ENCODE data around the gene PLAU. TPM values are rescaled to one million over a fixed set of nuclear protein-coding genes. Genes with fewer than 3 reads are reported as not detected.

The PLAU gene
- polyA plus RNA-seq, 2 of the 4 experiments (the other 2 are of a cell fraction), result 75.8 to 82.6 TPM

GRCh38 chr10:73892310-73893030, 18.5 kb upstream of the PLAU start (continued):
- TF ChIP-seq ATOH8 (CRISPR knock-in tag; IDR thresholded peaks at IDR 0.05; ENCODE audit: low read depth), result no peak
- no peak for TF ChIP-seq POLR2A (IDR thresholded peaks at IDR 0.05; ENCODE audit: low read length)
- no peak for TF ChIP-seq PHF8 (IDR thresholded peaks at IDR 0.05; ENCODE audit: borderline replicate concordance, low read depth)
- TF ChIP-seq, protein P1, sequence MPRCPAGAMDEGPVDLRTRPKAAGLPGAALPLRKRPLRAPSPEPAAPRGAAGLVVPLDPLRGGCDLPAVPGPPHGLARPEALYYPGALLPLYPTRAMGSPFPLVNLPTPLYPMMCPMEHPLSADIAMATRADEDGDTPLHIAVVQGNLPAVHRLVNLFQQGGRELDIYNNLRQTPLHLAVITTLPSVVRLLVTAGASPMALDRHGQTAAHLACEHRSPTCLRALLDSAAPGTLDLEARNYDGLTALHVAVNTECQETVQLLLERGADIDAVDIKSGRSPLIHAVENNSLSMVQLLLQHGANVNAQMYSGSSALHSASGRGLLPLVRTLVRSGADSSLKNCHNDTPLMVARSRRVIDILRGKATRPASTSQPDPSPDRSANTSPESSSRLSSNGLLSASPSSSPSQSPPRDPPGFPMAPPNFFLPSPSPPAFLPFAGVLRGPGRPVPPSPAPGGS (IDR thresholded peaks at IDR 0.05), result peak; percentile 36; the same call in 1 of the 3 replicates
- peak; percentile 67 to 93; a peak in 3 of 4 replicates for TF ChIP-seq CEBPB (IDR thresholded peaks at IDR 0.05)
- TF ChIP-seq CHD4 (IDR thresholded peaks at IDR 0.05; ENCODE audit: borderline replicate concordance), result no peak
- TF ChIP-seq JUN (IDR thresholded peaks at IDR 0.05), result peak; percentile 62 to 71; a peak in 2 of 5 replicates
- TF ChIP-seq NFE2L2 (conservative IDR thresholded peaks at IDR 0.05; ENCODE audit: low read length), result no peak
- TF ChIP-seq, protein P2, sequence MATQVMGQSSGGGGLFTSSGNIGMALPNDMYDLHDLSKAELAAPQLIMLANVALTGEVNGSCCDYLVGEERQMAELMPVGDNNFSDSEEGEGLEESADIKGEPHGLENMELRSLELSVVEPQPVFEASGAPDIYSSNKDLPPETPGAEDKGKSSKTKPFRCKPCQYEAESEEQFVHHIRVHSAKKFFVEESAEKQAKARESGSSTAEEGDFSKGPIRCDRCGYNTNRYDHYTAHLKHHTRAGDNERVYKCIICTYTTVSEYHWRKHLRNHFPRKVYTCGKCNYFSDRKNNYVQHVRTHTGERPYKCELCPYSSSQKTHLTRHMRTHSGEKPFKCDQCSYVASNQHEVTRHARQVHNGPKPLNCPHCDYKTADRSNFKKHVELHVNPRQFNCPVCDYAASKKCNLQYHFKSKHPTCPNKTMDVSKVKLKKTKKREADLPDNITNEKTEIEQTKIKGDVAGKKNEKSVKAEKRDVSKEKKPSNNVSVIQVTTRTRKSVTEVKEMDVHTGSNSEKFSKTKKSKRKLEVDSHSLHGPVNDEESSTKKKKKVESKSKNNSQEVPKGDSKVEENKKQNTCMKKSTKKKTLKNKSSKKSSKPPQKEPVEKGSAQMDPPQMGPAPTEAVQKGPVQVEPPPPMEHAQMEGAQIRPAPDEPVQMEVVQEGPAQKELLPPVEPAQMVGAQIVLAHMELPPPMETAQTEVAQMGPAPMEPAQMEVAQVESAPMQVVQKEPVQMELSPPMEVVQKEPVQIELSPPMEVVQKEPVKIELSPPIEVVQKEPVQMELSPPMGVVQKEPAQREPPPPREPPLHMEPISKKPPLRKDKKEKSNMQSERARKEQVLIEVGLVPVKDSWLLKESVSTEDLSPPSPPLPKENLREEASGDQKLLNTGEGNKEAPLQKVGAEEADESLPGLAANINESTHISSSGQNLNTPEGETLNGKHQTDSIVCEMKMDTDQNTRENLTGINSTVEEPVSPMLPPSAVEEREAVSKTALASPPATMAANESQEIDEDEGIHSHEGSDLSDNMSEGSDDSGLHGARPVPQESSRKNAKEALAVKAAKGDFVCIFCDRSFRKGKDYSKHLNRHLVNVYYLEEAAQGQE (IDR thresholded peaks at IDR 0.05), result no peak
- TF ChIP-seq EHMT2 (IDR thresholded peaks at IDR 0.05; ENCODE audit: low read depth), result no peak
- no peak for TF ChIP-seq MAZ (IDR thresholded peaks at IDR 0.05; ENCODE audit: borderline replicate concordance, low read depth, low read length)
- TF ChIP-seq EHF (CRISPR knock-in tag; IDR thresholded peaks at IDR 0.05), result no peak
- no peak for TF ChIP-seq HOXB5 (CRISPR knock-in tag; IDR thresholded peaks at IDR 0.05)
- no peak for TF ChIP-seq NR3C1 (IDR thresholded peaks at IDR 0.05)
- no peak for TF ChIP-seq MAFK (IDR thresholded peaks at IDR 0.05; ENCODE audit: partially characterized antibody)
- TF ChIP-seq SREBF2 (IDR thresholded peaks at IDR 0.05), result no peak
- TF ChIP-seq HDAC2 (IDR thresholded peaks at IDR 0.05), result no peak
- TF ChIP-seq ZFP36 (IDR thresholded peaks at IDR 0.05; ENCODE audit: borderline replicate concordance, partially characterized antibody), result no peak
- TF ChIP-seq FOSB (CRISPR knock-in tag; IDR thresholded peaks at IDR 0.05), result no peak
- no peak for TF ChIP-seq CHD2 (IDR thresholded peaks at IDR 0.05; ENCODE audit: low read length, partially characterized antibody)
- TF ChIP-seq, protein P3, sequence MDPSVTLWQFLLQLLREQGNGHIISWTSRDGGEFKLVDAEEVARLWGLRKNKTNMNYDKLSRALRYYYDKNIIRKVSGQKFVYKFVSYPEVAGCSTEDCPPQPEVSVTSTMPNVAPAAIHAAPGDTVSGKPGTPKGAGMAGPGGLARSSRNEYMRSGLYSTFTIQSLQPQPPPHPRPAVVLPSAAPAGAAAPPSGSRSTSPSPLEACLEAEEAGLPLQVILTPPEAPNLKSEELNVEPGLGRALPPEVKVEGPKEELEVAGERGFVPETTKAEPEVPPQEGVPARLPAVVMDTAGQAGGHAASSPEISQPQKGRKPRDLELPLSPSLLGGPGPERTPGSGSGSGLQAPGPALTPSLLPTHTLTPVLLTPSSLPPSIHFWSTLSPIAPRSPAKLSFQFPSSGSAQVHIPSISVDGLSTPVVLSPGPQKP (IDR thresholded peaks at IDR 0.05; ENCODE audit: low read depth, low read length), result no peak
- no peak for TF ChIP-seq FOXS1 (CRISPR knock-in tag; IDR thresholded peaks at IDR 0.05)
- no peak for TF ChIP-seq MYC (IDR thresholded peaks at IDR 0.05; ENCODE audit: borderline replicate concordance, low read length)
- TF ChIP-seq CBX8 (IDR thresholded peaks at IDR 0.05), result no peak
- no peak for TF ChIP-seq CTCF (IDR thresholded peaks at IDR 0.05)
- no peak for TF ChIP-seq RCOR1 (IDR thresholded peaks at IDR 0.05; ENCODE audit: low read depth, low read length)
- TF ChIP-seq HES2 (IDR thresholded peaks at IDR 0.05), result no peak
- no peak for TF ChIP-seq RFX5 (IDR thresholded peaks at IDR 0.05)
- no peak for TF ChIP-seq HEYL (CRISPR knock-in tag; IDR thresholded peaks at IDR 0.05)
- TF ChIP-seq KDM1A (IDR thresholded peaks at IDR 0.05; ENCODE audit: low read depth), result no peak
- no peak for TF ChIP-seq RNF2 (IDR thresholded peaks at IDR 0.05; ENCODE audit: borderline replicate concordance, low read depth)
- TF ChIP-seq HOXA7 (CRISPR knock-in tag; IDR thresholded peaks at IDR 0.05), result no peak
- TF ChIP-seq, protein P4, sequence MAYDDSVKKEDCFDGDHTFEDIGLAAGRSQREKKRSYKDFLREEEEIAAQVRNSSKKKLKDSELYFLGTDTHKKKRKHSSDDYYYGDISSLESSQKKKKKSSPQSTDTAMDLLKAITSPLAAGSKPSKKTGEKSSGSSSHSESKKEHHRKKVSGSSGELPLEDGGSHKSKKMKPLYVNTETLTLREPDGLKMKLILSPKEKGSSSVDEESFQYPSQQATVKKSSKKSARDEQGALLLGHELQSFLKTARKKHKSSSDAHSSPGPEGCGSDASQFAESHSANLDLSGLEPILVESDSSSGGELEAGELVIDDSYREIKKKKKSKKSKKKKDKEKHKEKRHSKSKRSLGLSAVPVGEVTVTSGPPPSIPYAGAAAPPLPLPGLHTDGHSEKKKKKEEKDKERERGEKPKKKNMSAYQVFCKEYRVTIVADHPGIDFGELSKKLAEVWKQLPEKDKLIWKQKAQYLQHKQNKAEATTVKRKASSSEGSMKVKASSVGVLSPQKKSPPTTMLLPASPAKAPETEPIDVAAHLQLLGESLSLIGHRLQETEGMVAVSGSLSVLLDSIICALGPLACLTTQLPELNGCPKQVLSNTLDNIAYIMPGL (CRISPR knock-in tag; IDR thresholded peaks at IDR 0.05; ENCODE audit: borderline replicate concordance), result no peak

Measured in A549 (cell line).